Measurements from ENCODE around the gene CLCA2. TPM values are rescaled to one million over a fixed set of nuclear protein-coding genes. Genes with fewer than 3 reads are reported as not detected.

The CLCA2 gene
- polyA plus RNA-seq, 1 experiment = 0.42 TPM

DNA sequence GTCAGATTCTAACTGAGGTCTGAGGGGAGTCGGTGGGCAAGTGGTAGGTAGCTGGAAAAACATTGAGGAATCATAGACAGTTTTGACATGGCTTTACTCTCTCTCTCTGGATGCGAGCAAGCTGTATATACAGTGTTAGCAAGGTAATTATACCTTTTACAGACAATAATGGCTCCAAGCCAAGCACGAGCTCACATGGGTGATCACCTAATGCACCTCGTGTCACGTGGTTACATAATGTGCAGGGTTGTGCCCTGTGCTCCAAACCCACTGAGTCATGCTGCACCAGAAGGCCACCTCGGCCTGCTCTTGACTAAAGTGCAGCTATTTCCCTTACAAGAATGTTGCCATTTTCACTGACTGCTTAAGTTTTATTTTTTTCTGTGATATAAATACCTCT, 7.6 kb upstream of the CLCA2 start:
- ChIA-PET CTCF (interaction anchor here (1.0 to 2.2 kb wide), 2 partner anchors 84 to 91 kb away, joined by 4 to 7 read pairs; no protein-coding TSS in a partner anchor), POLR2A (interaction anchor here (0.5 kb wide), 1 partner anchor 292 kb away, joined by 3 read pairs; no protein-coding TSS in a partner anchor)
- no peak for DNase-seq (ENCODE audit: low read depth)
- TF ChIP-seq, protein P1, sequence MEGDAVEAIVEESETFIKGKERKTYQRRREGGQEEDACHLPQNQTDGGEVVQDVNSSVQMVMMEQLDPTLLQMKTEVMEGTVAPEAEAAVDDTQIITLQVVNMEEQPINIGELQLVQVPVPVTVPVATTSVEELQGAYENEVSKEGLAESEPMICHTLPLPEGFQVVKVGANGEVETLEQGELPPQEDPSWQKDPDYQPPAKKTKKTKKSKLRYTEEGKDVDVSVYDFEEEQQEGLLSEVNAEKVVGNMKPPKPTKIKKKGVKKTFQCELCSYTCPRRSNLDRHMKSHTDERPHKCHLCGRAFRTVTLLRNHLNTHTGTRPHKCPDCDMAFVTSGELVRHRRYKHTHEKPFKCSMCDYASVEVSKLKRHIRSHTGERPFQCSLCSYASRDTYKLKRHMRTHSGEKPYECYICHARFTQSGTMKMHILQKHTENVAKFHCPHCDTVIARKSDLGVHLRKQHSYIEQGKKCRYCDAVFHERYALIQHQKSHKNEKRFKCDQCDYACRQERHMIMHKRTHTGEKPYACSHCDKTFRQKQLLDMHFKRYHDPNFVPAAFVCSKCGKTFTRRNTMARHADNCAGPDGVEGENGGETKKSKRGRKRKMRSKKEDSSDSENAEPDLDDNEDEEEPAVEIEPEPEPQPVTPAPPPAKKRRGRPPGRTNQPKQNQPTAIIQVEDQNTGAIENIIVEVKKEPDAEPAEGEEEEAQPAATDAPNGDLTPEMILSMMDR (IDR thresholded peaks at IDR 0.05; ENCODE audit: insufficient read depth, low read depth, low read length) = no peak
- no peaks in the 10 kb centered on the region for H3K27me3 ChIP-seq (ENCODE audit: control insufficient read depth, insufficient read depth, low read length)
- no peaks in the 10 kb centered on the region for H3K36me3 ChIP-seq (ENCODE audit: control insufficient read depth, insufficient read depth, low read length)
- H3K4me3 ChIP-seq (ENCODE audit: low read depth, low read length) = no peak overlapping the region

DNA sequence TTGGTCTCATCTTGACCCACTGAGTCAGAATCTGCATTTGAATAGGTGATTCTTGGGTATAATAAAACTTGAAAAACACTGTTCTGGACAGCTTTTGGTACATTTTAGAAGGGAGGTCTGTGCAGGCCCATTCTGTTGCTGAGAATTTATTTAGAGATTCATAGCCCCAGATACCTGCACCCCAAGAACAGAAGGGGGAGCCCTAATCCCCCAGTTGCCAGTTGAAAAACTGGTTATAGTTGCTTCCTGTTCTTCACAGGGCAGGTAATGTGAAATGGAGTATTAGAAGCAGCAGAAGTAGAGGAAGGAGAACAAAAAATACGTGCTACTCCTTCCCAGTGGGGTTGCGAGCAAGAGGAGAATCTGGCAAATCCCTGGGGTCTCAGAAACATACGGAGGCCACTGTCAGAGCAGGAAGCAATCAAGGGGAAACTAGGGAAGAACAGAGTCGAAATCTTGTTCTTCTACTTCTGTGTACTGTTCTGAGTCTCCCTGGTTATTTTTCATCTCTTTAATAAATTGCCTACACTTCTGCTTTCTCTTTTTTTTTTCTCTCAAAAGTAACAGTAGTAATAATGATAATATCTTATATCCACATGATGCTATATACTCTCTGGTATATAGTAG, 4.6 kb upstream of the CLCA2 start:
- no peak for DNase-seq (ENCODE audit: low read depth)
- CTCF ChIA-PET = interaction anchor here (0.9 kb wide), 1 partner anchor 11 kb away, joined by 3 read pairs; no protein-coding TSS in a partner anchor
- TF ChIP-seq, protein P1 (IDR thresholded peaks at IDR 0.05; ENCODE audit: insufficient read depth, low read depth, low read length) = peak; percentile 70

DNA sequence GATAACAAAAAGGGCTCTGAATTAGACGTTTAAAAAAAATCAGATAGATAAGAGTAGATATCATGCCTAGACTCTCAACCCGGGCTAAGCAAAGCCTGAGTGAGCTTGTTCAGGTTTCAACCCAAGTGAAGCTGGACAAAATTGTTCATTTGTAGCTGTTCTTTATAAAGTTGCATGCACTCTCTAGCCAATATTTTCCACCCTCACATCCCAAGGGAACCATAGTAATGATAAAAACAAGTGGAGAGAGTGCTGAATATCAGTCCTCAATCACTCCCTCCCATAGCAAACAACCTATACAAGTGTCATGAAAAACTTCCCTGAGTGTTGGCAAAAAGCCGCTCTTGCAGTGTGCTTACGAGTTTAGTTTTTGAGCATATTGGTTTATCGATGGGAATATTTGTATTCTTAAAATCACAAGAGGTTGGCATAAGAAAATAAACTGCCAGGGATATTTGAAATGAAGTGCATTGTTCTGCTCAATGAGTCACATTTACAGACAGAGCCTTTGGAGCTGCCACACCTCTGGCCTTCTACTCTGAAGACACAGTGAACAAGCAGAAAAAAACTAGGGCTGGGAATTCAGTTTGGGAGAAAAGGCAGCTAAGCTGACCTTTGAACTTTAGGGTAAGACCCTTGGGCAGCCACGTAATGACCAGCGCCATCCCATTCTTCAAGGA, 2.2 kb upstream of the CLCA2 start:
- no peaks in the 10 kb centered on the region for H3K27me3 ChIP-seq (ENCODE audit: control insufficient read depth, insufficient read depth, low read length)
- ChIA-PET POLR2A (no interaction called here), CTCF (interaction anchor here (1.4 to 1.6 kb wide), 2 partner anchors 15 to 22 kb away, joined by 3 read pairs; no protein-coding TSS in a partner anchor)
- no peaks in the 10 kb centered on the region for H3K36me3 ChIP-seq (ENCODE audit: control insufficient read depth, insufficient read depth, low read length)
- H3K4me3 ChIP-seq (ENCODE audit: low read depth, low read length) = no peak overlapping the region
- TF ChIP-seq, protein P1 (IDR thresholded peaks at IDR 0.05; ENCODE audit: insufficient read depth, low read depth, low read length) = no peak
- no peak for DNase-seq (ENCODE audit: low read depth)

More for the DNA sequence above, 4.6 kb upstream of the CLCA2 start:
- POLR2A ChIA-PET = no interaction called here
- H3K4me3 ChIP-seq (ENCODE audit: low read depth, low read length) = no peak overlapping the region
- no peaks in the 10 kb centered on the region for H3K36me3 ChIP-seq (ENCODE audit: control insufficient read depth, insufficient read depth, low read length)
- H3K27me3 ChIP-seq (ENCODE audit: control insufficient read depth, insufficient read depth, low read length) = no peaks in the 10 kb centered on the region

DNA sequence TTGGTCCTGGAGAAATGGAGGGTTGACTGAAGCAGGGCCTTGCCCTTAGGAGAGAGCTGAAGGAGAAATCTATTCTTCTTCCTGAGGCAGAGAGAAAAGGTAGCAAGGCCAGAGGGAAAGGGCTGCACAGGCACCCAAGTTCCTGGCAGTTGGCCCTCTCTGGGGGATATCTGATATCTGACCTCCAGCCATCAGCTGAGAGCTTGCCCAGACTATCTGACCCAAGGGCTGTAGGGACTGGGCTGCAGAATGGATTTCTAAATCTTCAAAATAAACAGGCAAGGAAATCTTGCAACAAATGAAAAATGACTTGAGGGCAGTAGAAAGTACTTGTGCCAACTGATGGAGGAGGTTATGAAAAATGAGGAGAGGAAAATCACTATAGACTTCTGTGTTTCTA, 498 bp upstream of the CLCA2 start:
- no peaks in the 10 kb centered on the region for H3K36me3 ChIP-seq (ENCODE audit: control insufficient read depth, insufficient read depth, low read length)
- ChIA-PET CTCF (interaction anchor here (2.1 kb wide), 1 partner anchor 84 kb away, joined by 7 read pairs; no protein-coding TSS in a partner anchor), POLR2A (no interaction called here)
- DNase-seq (ENCODE audit: low read depth) = no peak
- TF ChIP-seq, protein P1 (IDR thresholded peaks at IDR 0.05; ENCODE audit: insufficient read depth, low read depth, low read length) = no peak
- no peak overlapping the region for H3K4me3 ChIP-seq (ENCODE audit: low read depth, low read length)
- no peaks in the 10 kb centered on the region for H3K27me3 ChIP-seq (ENCODE audit: control insufficient read depth, insufficient read depth, low read length)

DNA sequence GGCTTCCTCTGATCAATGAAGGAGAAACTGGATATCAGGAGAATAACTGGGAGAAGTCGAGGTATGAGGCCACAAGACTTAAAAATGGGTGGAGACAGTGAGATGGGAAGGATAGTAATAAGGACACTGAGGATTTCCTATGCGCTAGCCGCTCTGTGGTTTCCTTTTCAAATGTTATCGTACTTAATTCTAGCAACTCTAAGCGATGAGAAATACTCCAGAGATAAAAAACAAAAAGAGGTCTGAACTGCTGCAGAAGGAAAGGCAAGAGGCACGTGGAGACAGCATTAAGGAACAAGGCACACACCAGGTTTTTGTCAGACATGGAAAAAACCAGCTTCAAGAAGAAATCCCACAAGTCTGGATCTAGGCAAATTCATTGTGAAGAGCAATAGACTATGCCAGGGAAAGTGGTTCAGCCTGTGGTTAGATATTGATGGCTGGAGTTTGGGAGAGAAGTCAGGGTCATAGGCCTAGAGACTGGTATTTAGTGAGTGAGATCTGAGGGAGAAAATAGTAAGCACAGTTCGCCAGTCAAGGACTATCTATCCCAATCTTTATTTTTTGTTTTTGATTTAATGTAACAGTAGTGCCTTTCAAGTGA, 5.3 kb downstream of the CLCA2 start:
- ChIA-PET CTCF (interaction anchor here (1.3 to 3.1 kb wide), 2 partner anchors 9 to 76 kb away, joined by 7 to 10 read pairs; no protein-coding TSS in a partner anchor), POLR2A (no interaction called here)
- Histone ChIP-seq H3K27me3 (ENCODE audit: control insufficient read depth, insufficient read depth, low read length) (no peaks in the 10 kb centered on the region), H3K36me3 (ENCODE audit: control insufficient read depth, insufficient read depth, low read length) (no peaks in the 10 kb centered on the region), H3K4me3 (ENCODE audit: low read depth, low read length) (no peak overlapping the region)
- no peak for DNase-seq (ENCODE audit: low read depth)
- TF ChIP-seq, protein P1 (IDR thresholded peaks at IDR 0.05; ENCODE audit: insufficient read depth, low read depth, low read length) = no peak
